Cardiac ventricle fibroblast (primary cell): ENCODE data around the gene TOR1B. TPM values are rescaled to one million over a fixed set of nuclear protein-coding genes. Genes with fewer than 3 reads are reported as not detected.

Experiments
- total RNA-seq: library from RNA; depleted of rRNA; stranded (reverse); fragments of >200 nt; gene quantifications from 2 replicates; pipeline ENCODE4 v1.2.3, GENCODE V29; 2015

TOR1B gene
- 22.7 and 28.6 TPM in 2 replicates for total RNA-seq

GRCh38 chr9:129802833-129803675 lies at the start of gene TOR1B:
TSS of gene TOR1B (plus strand) at chr9:129803184. CDS start at chr9:129803213, 29 bp downstream.

GRCh38 chr9:129823935-129824601 lies 21.1 kb downstream of the TOR1B start, which contains the start of gene TOR1A:
TSS of gene TOR1A (minus strand) at chr9:129824136. CDS start at chr9:129824085, 51 bp downstream.

GRCh38 chr9:129835128-129835859 lies 32.3 kb downstream of the TOR1B start, which contains the start of the genes C9orf78 and USP20:
TSS of gene C9orf78 (minus strand) at chr9:129835275. CDS start at chr9:129835221, 54 bp downstream.
TSS of gene USP20 (plus strand) at chr9:129835458. CDS start at chr9:129852556, 17,098 bp downstream.

Other genes starting within 250 kb of the TOR1B start
- 0.12 TPM in 1 of 2 replicates, not detected in the other for gene C9orf50, start 182.1 kb upstream of the TOR1B start, total RNA-seq
- 17.6 and 27.1 TPM in 2 replicates for gene NTMT1, start 177.0 kb upstream of the TOR1B start, total RNA-seq
- 10.4 and 11.4 TPM in 2 replicates for gene ASB6, start 161.0 kb upstream of the TOR1B start, total RNA-seq
- gene PRRX2, start 137.5 kb upstream of the TOR1B start, total RNA-seq = 6.5 and 11.9 TPM in 2 replicates
- gene PTGES, start 50.1 kb upstream of the TOR1B start, total RNA-seq = 7.4 and 8.9 TPM in 2 replicates
- 27.5 and 32.2 TPM in 2 replicates for gene TOR1A, start 21.0 kb downstream of the TOR1B start, total RNA-seq
- gene C9orf78, start 32.1 kb downstream of the TOR1B start, total RNA-seq = 33.4 and 44.5 TPM in 2 replicates
- gene USP20, start 32.3 kb downstream of the TOR1B start, total RNA-seq = 11.1 and 17.2 TPM in 2 replicates
- gene FNBP1, start 240.0 kb downstream of the TOR1B start, total RNA-seq = 24.0 and 26.8 TPM in 2 replicates